Suprapubic skin (tissue), 4 donors: ENCODE data around the gene SELL.
"Not testable (repeated sequence)": the region's sequence is repeated elsewhere in the genome, so short reads cannot be mapped to it uniquely, and the experiment has no call there.

Experiments used
- POLR2A ChIP-seq, 2 donors: fragments of 450-650 bp; IDR thresholded peaks; one replicate each; pipeline ENCODE4 v1.6.1; 2017; ENCODE audit warnings: antibody characterized with exemption in 2 of 2, mild to moderate bottlenecking in 2 of 2, moderate library complexity in 2 of 2
- POLR2AphosphoS5 ChIP-seq, 3 donors: sonication (generic); formaldehyde crosslinking; IDR thresholded peaks; one replicate each; pipeline ENCODE4 v1.6.1; 2017; ENCODE audit warnings: antibody characterized with exemption in 3 of 3
- TF ChIP-seq, protein P1 (sequence below), 2 donors: fragments of 200-600 bp in 1 of 2; fragments of 450-650 bp in 1 of 2; sonication (generic) in 1 of 2; IDR thresholded peaks; one replicate each; pipeline ENCODE4 v1.5.1; 2016 to 2019; ENCODE audit warnings: antibody characterized with exemption in 2 of 2, mild to moderate bottlenecking in 1 of 2, moderate library complexity in 1 of 2

GRCh38 chr1:169662680-169663079 lies 48.7 kb downstream of the SELL start:
- TF ChIP-seq, protein P1, sequence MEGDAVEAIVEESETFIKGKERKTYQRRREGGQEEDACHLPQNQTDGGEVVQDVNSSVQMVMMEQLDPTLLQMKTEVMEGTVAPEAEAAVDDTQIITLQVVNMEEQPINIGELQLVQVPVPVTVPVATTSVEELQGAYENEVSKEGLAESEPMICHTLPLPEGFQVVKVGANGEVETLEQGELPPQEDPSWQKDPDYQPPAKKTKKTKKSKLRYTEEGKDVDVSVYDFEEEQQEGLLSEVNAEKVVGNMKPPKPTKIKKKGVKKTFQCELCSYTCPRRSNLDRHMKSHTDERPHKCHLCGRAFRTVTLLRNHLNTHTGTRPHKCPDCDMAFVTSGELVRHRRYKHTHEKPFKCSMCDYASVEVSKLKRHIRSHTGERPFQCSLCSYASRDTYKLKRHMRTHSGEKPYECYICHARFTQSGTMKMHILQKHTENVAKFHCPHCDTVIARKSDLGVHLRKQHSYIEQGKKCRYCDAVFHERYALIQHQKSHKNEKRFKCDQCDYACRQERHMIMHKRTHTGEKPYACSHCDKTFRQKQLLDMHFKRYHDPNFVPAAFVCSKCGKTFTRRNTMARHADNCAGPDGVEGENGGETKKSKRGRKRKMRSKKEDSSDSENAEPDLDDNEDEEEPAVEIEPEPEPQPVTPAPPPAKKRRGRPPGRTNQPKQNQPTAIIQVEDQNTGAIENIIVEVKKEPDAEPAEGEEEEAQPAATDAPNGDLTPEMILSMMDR (IDR thresholded peaks at IDR 0.05) = not testable (repeated sequence)
- TF ChIP-seq POLR2AphosphoS5, POLR2A (IDR thresholded peaks at IDR 0.05): not testable (repeated sequence)
